HG03457 (cell line): ENCODE results near the gene HSPB2.
"Not testable (repeated sequence)": the region's sequence is repeated elsewhere in the genome, so short reads cannot be mapped to it uniquely, and the experiment has no call there.

Experiments
- ATAC-seq: cut with Tn5 transposase; IDR thresholded peaks from one replicate; pipeline ENCODE4 v1.9.1; 2021; ENCODE audit warnings: moderate number of reproducible peaks; ENCODE audit not compliant: unreplicated experiment

The HSPB2 gene, protein sequence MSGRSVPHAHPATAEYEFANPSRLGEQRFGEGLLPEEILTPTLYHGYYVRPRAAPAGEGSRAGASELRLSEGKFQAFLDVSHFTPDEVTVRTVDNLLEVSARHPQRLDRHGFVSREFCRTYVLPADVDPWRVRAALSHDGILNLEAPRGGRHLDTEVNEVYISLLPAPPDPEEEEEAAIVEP

DNA sequence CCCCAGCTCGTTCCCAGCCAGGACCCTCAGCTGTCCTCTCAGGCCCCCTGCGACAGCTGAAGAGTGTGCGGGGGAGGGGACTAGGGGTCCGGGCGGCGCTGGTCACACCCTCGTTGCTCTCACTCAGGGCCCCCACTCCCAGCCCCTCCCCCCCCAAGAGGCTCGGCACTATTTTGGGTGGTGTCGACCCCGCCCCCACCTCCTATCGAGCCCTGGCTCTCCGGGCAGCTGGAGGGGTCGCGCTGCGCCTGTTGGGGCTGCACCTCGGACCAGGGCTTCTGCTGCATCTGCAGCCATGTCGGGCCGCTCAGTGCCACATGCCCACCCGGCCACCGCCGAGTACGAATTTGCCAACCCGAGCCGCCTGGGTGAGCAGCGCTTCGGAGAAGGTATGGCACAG lies at the start of gene HSPB2:
TSS of gene HSPB2 (plus strand) at position 200 of the 400 bp plus-strand sequence. CDS start at position 296, 96 bp downstream.
- ATAC-seq = no peak

DNA sequence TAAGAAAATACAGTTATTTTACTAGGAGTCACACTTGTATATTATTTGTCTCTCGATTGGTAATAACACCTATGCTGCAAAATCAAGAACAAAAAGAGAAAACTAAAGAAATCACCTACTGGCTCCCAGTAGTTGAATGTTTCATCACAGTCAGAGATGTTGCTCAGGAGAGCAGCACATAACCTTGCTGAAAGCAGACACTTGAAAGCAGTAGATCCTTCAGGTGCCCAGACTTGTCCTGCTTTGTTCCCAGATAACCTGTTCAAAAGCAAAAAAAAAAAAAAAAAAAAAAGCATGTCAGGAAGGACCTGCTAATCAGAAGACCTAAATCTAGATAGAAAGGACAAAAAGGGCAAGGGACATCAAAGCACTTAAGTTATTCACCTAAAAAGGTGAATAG lies 42.4 kb upstream of the HSPB2 start:
- no peak for ATAC-seq

DNA sequence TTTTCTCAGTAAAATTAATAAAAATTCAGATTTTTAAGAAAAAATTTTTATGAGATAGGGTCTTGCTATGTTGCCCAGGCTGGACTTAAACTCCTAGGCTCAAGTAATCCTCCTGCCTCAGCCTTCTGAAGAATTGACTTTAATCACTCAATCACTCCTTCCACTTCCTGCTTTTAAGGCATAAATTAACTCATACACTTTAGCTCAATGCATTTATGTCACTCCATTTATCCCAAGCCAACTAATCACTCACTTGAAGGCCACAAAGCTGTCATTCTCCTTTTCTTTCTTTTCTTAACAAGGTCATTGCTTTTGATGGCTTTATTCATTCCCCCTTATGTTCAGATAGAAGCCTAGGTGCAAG lies 42.0 kb upstream of the HSPB2 start:
- peak; percentile 6 for ATAC-seq

DNA sequence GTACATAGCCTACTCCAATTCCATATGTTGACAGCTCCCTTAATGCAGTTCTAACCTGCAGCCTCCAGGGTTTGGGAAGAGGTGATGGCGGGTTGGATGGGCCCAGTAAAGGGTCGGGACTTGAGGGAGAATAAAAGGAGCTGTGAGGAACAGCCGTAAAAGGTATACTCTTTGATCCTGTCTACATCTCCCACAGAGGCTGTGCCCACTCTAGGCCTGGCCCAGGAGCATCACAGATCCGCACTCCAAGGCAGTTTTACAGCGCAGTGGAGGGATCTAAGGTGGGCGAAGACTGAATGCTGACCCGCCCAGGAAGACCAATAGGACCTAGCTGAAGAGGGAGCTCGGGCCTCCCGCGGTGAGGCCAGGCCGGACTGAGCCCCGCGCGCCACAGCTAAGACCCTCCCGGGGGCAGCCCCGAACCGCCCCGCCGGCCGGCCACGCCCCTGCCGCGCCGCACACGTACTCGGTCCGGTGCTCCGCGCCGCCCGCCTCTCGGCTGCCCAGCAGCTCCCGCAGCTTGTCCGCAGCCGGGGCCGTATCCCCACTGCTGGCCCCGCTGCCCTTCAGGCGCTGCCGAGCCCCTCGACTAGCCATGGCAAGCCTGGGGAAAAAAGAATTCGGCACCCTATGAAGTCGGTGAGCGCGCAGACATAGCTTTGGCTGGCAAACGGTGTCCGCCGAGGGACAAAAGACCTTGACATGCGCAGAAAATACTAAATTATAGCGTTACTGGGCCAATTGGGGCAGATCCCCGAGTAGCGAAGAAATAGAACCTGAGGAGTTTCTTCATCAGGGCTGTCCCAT lies 41.4 kb upstream of the HSPB2 start, which contains the start of gene ALG9:
TSS of gene ALG9 (minus strand) at position 696 of the 807 bp plus-strand sequence. CDS start at position 597, 99 bp downstream.
- peak; percentile 71 for ATAC-seq

DNA sequence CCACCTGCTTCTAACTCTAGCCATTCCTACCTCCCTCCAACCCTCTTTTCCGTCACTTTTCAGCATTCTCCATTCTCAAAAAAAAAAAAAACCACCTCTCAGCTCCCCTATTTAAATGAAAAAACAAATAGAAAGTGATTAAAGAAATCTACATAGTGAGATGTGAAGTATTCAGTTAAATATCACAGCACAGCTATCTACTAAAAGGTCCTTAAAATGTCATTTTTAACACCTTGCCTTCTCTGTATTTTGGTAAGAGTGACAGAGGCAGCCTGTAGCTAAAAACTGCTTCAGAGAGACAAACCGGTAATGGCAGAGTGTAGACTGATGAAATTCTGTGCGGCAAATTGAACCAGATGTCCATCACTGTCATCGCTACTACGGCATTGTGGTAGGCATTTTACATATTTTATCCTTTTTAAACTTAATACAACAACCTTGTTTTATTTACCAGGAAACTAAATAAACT lies 40.8 kb upstream of the HSPB2 start:
- no peak for ATAC-seq

DNA sequence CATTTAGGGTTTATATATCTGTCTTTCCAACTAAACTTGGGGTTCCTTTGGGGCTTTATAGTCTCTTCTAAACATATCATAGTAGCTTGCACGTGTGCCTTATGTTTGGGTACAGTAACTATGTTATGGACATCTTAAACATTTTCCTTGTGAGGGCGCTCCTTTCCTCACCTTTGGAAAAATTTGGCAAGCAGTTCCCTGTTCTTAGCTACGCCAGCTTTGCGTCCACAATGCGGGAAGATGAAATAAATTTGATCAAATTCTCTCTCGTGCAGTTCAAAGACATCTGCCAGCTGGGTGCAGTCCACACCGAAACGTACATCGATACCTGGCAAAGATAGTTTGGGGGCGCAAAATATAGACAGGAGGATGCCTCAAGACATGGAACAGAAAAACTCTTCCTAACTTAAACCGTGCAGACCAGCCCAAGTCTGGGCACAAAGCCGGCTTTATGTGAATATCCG lies 34.1 kb upstream of the HSPB2 start:
- ATAC-seq = no peak

DNA sequence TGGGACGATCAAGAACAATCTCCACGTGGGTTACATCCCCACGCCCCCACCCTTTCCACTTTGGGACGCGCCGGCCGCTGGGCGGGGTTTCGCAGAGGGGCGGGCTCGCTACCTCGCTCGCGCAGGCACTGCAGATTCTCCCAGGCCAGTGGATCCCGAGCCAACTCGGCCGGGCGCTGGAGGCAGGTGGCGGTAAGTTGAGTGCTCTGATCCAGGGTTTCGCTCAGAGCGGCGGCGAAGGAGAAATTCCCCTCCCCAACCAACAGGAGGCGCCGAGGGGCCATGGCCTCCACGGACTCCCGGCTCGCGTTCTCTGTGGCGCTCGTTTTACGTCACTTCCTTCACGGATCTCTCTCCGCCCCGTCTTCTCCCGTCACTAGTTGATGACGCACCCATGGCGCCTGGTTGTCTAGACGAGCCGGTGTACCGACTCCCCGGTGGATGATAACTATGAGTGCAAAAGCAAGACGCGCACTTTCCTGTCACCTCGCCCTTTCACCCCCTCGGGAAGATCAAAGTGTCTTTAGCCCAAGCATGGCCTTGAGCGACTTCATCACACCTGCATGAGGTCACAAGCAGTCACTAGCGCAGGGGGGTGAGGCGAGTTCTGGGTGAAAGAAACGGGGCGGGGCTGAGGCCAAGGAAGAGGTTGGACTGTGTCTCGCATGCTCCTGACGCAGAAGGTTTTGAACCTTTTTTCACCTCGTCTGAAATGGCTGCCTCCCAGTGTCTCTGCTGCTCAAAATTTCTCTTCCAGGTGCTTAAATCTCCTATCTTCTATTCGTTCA lies 33.5 kb upstream of the HSPB2 start, which contains the start of the genes CFAP68 and FDXACB1:
TSS of gene CFAP68 (plus strand) at position 693 of the 788 bp plus-strand sequence. CDS start at position 713, 20 bp downstream.
TSS of gene FDXACB1 (minus strand) at position 317 of the 788 bp plus-strand sequence. CDS start at position 284, 33 bp downstream.
- peak; percentile 79 for ATAC-seq

DNA sequence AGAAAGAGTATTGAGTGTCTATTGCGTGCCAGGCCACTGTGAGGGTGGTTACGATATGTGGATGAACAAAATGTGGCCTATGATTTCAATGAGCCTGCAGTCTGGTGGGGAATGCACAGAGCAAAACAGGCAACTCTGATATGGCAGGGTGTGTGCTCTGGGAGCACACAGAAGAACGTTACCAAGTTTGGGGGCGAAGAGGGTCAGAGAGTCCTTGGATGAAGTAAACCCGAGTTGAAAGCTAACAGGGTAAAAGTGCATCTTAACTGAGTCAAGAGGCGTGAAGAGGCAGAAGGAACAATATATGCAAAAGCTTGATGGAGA lies 32.9 kb upstream of the HSPB2 start:
- ATAC-seq = no peak

DNA sequence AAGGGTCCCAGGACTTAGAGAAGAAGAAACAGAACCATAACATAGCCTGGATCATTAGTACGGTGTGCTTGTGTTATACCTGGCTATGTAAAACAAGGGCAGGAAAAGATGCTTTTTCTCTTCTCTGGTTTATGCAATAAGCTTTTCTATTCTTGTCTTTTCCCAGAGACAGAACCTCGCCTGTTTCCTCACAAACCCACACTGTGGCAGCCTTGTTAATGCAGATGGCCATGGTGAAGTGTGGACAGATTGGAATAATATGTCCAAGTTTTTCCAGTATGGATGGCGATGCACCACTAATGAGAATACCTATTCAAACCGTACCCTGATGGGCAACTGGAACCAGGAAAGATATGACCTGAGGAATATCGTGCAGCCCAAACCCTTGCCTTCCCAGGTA lies 30.3 kb upstream of the HSPB2 start:
- ATAC-seq = no peak

DNA sequence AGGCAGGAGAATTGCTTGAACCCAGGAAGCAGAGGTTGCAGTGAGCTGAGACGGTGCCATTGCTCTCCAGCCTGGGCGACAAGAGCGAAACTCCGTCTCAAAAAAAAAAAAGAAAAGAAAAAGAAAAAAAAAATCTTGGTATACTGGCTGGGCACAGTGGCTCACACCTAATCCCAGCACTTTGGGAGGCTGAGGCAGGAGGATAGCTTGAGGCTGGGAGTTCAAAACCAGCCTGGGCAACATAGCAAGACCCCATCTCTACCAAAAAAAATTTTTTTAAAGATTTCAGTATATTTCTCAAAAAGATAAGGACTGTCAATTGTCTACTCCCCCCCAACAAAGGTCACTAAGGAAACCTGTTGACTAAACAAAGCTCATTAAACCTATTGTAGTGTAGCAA lies 27.5 kb upstream of the HSPB2 start:
- ATAC-seq = not testable (repeated sequence)

DNA sequence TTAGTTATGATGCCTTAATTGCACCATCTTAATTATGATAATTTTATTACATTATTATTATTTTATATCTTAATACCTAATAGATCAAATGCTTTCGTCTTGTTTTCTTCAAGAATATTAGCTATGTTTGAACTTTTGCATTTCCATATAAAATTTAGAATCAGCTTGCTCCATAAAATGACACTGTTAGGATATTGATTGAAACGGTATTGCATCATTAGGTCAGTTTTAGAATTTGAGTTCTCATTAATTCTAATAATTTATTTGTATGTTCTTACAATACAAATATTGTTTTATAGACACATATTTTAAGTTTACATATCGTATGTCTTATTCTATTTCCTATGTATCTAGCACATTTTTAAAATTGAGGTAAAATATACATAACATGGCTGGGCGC lies 26.5 kb upstream of the HSPB2 start:
- ATAC-seq = no peak

DNA sequence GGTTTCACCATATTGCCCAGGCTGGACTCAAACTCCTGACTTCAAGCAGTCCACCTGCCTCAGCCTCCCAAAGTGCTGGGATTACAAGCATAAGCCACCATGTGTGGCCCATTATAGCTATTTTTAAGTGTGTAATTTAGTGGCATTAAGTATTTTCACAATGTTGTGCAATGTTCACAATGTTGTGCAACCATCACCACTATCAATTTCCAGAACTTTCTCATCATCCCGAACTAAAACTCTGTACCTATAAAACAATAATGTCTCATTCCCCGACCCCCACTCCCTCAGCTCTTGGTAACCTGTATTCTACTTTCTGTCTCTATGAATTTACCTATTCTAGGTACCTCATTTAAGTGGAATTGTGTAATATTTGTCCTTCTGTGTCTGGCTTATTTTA lies 25.7 kb upstream of the HSPB2 start:
- ATAC-seq = no peak

DNA sequence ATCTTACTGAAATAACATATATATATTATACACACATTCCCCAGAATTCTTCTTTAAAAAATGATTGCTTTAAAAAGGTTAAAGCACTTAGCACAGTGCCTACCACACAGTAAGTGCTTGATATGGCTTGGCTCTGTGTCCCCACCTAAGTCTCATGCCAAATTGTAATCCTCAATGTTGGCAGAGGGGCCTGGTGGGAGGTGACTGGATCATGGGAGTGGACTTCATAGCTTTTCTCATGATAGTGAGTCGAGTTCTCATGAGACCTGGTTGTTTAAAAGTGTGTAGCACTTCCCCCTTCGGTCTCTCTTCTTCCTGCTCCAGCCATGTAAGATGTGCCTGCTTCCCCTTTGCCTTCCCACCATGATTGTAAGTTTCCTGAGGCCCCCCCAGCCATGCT lies 7.1 kb upstream of the HSPB2 start:
- ATAC-seq = no peak

DNA sequence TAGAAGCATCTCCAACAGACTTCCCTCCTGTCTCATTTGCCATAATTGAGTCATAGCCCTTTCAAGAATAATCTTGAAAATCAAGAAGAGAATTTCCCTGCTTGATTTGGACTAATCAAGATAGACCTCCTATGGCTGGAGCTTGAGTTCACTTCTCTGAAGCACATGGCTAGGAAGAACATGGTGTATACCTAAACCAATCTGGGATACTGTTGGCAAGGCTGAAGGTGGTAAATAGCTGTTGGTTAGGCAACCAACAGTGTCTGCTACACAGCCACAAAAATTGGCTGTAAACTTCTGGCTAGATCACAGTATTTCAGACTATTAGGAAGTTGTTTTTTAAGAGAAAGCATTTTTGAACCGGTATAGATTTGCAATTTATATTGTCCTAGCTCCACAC lies 5.9 kb upstream of the HSPB2 start:
- ATAC-seq = no peak

DNA sequence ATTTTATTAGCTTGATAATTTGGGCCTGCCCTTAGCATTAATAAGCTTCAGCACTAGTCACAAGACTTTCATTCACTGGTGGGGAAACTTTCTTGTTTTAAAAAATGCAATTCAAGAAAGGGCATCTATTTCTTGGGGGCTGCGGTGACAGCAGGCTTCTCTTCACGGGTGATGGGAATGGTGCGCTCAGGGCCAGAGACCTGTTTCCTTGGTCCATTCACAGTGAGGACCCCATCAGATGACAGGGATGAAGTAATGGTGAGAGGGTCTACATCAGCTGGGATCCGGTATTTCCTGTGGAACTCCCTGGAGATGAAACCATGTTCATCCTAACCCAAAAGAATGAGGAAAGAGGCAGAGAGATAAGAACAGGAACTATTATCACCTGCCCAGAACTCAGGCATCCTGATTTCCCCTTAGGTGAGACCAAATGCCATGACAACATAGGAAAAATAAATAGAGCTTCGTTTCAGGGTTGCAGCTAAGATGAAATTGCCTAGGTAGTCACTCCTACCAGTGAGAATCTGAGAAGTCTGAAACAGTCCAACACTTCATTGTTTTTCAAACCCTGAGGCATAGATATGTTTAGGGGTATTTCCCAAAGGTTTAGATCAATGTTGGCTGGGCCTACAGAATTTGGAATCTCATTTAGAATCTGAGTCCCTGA lies 3.8 kb upstream of the HSPB2 start:
- no peak for ATAC-seq

DNA sequence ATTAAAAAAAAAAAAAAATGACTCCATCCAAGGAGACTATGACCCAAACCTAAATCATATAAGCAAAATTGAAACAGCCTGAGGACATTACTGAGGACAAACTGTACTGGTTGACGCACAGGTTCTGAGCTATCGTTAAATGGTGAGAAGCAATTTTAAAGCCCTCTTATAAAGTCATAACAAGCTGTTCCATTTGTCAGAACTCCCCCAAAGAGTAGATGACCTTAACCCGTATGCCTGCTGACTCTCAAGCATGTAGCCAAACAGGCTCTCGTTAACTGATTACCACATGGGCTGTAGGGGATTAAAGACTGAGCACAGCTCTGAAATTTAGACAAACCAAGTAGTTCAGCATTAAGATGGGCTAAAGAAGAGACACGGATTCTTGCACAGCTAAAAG lies 3.2 kb upstream of the HSPB2 start:
- ATAC-seq = no peak

DNA sequence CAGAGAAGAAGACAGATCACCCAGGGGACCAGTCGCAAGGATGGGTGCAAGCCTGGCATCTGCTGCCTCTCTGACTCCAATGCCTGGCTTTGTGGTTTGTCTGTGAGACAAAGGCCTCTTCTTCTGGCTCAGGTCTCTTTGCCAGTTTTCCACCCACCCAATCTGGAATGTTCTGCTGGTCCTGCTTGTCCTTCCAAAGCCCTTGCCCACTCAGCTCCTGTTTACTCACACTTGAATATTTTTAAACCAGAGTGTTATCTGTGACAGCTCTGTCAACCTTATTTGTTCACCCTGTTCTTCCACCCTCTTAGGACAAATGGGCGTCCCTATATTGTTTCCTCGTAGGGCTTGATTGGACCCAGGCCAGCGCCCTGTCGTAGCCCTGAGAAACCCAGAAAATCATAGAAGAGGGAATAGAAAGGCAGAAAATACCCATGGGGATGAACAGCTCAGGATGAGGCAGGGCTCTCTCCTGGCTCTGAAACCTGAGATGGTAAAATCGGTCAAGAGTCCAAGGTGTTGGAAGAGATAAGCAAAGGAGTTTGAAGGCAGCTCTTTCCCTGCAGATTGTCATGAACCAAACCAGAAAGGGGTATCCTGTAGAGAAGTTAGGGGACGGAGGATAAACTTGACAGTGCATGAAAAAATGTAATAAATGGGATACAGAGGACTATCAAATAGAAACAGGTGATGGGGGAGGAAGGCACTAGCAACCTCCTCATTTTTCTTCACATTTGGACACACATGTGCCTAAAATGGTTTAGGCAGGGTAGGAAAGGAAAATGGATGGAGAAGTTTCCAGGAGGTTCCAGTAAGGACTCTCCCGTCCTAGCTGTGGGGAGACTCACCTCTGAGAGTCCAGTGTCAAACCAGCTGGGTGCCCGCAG lies 1.6 kb upstream of the HSPB2 start:
- no peak for ATAC-seq

DNA sequence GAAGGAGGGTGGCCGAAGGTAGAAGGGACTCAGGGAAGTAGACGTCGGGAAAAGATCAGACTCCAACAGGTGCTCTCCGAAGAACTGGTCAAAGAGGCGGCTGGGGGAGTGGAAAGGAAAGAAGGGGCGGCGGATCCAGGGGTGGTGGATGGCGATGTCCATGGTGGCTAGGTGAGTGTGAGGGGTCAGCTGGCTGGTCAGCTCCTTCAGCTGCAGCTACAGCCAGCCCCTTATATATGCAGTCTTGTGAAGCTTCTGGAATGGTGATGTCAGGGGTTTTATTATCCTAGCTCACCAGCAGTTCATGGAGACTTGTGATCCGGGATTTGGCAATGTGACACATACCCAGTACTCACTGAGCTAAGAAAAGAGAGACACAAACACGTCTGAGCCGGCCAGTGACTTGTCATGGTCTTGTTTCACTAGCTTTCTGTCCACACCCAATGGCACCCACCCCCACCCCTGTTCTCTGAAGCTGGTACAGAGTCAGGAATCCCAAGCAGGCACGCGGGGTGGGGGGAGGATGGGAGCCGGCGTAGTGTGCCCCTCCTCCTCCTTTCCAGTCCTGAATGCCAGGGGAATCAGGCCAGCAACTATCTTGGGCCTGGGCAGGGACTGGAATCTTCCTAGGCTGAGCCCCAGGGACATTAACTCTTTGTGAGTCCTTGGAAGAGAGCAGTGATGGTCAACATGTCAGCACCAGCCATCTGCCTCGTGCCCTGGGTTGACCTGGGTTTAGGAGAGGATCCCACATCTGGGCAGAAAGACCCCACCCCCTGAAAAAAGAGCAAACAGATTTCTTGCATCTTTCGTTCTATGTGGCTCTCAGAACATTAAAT lies 752 bp upstream of the HSPB2 start, which contains the start of gene CRYAB:
TSS of gene CRYAB (minus strand) at position 208 of the 839 bp plus-strand sequence. CDS start at position 162, 46 bp downstream.
- ATAC-seq = no peak
